K562 (cell line): ENCODE results near the gene CDC27. TPM values are rescaled to one million over a fixed set of nuclear protein-coding genes. Genes with fewer than 3 reads are reported as not detected.
A peak's percentile ranks its signal among the peaks of the same experiment; 100 is the strongest.

ENCODE experiments used
- ATAC-seq: fragments of 200-7000 bp; cut with Tn5 transposase; 3 replicates; pipeline ENCODE4 v1.9.1; 2020; ENCODE audit warnings: moderate library complexity
- BruUV-seq: library from RNA; stranded (reverse); fragments of 400-500 nt; replicated peaks from 2 replicates; lab custom pipeline; 2021; lab: Mats Ljungman, UMichigan
- CTCF ChIA-PET: fragments of 300-600 bp; formaldehyde crosslinking; extraction: SDS; loops from one replicate; lab custom pipeline; 2021; ENCODE audit warnings: low intra/inter-chr PET ratio; lab: Yijun Ruan, JAX
- POLR2A ChIA-PET: fragments of 300-600, 350-650 bp; sonication (Branson Sonifier 250); formaldehyde crosslinking; extraction: SDS; loops from one replicate; lab custom pipeline; 2021; ENCODE audit warnings: antibody characterized with exemption, inconsistent platforms; lab: Yijun Ruan, JAX
- DNase-seq, 4 experiments: peaks; one replicate each; pipeline versions ENCODE4 v3.0.0 to v3.0.0-alpha.2; 2011 to 2018; ENCODE audit warnings: low spot score in 3 of 4, mixed read lengths in 3 of 4; ENCODE audit errors: extremely low read depth in 1 of 4
- FAIRE-seq: peaks from 2 replicates; lab custom pipeline; 2011; peaks lifted over from hg19 to GRCh38; lab: Jason Lieb, UNC
- H2AFZ ChIP-seq: 2 replicates; pipeline ENCODE4 v1.6.0; 2011; ENCODE audit warnings: low read depth, low read length, control low read depth, inconsistent platforms
- H3K27ac ChIP-seq: fragments of 200-600 bp; 3 replicates; pipeline ENCODE4 v1.8.0; 2011; ENCODE audit warnings: low read depth, mild to moderate bottlenecking, control low read depth, inconsistent platforms, low read length, moderate library complexity, mixed read lengths; ENCODE audit errors: extremely low read depth
- H3K27me3 ChIP-seq, 2 experiments: fragments of 300-600 bp in 1 of 2; 2 replicates in 1 of 2; 3 replicates in 1 of 2; pipeline versions ENCODE4 v1.6.0 to v1.8.0; 2011; ENCODE audit warnings: inconsistent platforms in 2 of 2, low read length in 2 of 2, mild to moderate bottlenecking in 1 of 2, mixed read lengths in 1 of 2, moderate library complexity in 1 of 2; ENCODE audit not compliant: control insufficient read depth in 2 of 2, insufficient read depth in 2 of 2
- H3K36me3 ChIP-seq: fragments of 300-600 bp; 3 replicates; pipeline ENCODE4 v1.8.0; 2011; ENCODE audit warnings: mild to moderate bottlenecking, low read length, inconsistent platforms; ENCODE audit not compliant: control insufficient read depth, insufficient read depth
- H3K4me1 ChIP-seq, 2 experiments: fragments of 200-600 bp in 1 of 2; replicated peaks in 1 of 2; 2 replicates in 1 of 2; 3 replicates in 1 of 2; pipeline versions ENCODE4 v1.5.1 to v1.8.0; 2011; ENCODE audit warnings: inconsistent platforms in 2 of 2, low read length in 2 of 2, mild to moderate bottlenecking in 1 of 2, mixed read lengths in 1 of 2, moderate library complexity in 1 of 2; ENCODE audit not compliant: control insufficient read depth in 2 of 2, insufficient read depth in 2 of 2
- H3K4me2 ChIP-seq: 2 replicates; pipeline ENCODE4 v1.6.1; 2011; ENCODE audit warnings: low read length, control low read depth, inconsistent platforms, mixed read lengths; ENCODE audit not compliant: insufficient read depth
- H3K4me3 ChIP-seq: fragments of 200-600 bp; sonication (generic), shearing (Covaris generic); 2 replicates; pipeline ENCODE4 v1.5.1; 2016; ENCODE audit warnings: control low read depth, inconsistent platforms
- H3K79me2 ChIP-seq: fragments of 200-600 bp; 3 replicates; pipeline ENCODE4 v1.8.0; 2011; ENCODE audit warnings: low read length, inconsistent platforms; ENCODE audit not compliant: control insufficient read depth, insufficient read depth
- H3K9ac ChIP-seq, 2 experiments: 2 replicates each; pipeline versions ENCODE4 v1.6.0 to v1.6.1; 2011; ENCODE audit warnings: low read depth in 2 of 2, low read length in 2 of 2, control low read depth in 1 of 2, inconsistent platforms in 1 of 2, mild to moderate bottlenecking in 1 of 2, mixed read lengths in 1 of 2; ENCODE audit not compliant: insufficient read depth in 1 of 2
- H3K9me1 ChIP-seq: one replicate; pipeline ENCODE4 v1.6.0; 2011; ENCODE audit warnings: inconsistent platforms, mild to moderate bottlenecking, low read length, moderate library complexity; ENCODE audit not compliant: control insufficient read depth, insufficient read depth
- H3K9me3 ChIP-seq: replicated peaks from 2 replicates; pipeline ENCODE4 v1.5.1; 2011; ENCODE audit warnings: low read depth, low read length, inconsistent platforms; ENCODE audit not compliant: control insufficient read depth, insufficient read depth
- H4K20me1 ChIP-seq: replicated peaks from 2 replicates; pipeline ENCODE4 v1.6.1; 2011; ENCODE audit warnings: low read length, inconsistent platforms, mixed read lengths; ENCODE audit not compliant: control insufficient read depth, insufficient read depth
- MAZ ChIP-seq, 2 experiments: fragments of 450-650 bp in 1 of 2; sonication (generic) in 1 of 2; formaldehyde crosslinking; IDR thresholded peaks in 1 of 2; conservative IDR thresholded peaks in 1 of 2; 2 replicates each; pipeline versions ENCODE4 v1.4.0 to v1.5.0; 2020; ENCODE audit warnings: mild to moderate bottlenecking in 1 of 2, missing genetic modification reagents in 1 of 2
- SUPT5H ChIP-seq: fragments of 450-650 bp; IDR thresholded peaks from 2 replicates; pipeline ENCODE4 v1.6.1; 2016
- ZNF354B ChIP-seq: fragments of 250-450 bp; sonication (Bioruptor Pico); IDR thresholded peaks from 2 replicates; pipeline ENCODE4 v1.4.0; 2020
- WGBS: fragments of 100-300 bp; shearing (Covaris generic); methylation state at CpG from one replicate; pipeline ENCODE4 v1.1.6; 2016; ENCODE audit warnings: low coverage, mixed read lengths; ENCODE audit not compliant: insufficient coverage; ENCODE audit errors: missing lambda C conversion rate; 5-methylcytosine and 5-hydroxymethylcytosine counted together
- in situ Hi-C: fragments of 300-500 bp; cut with MboI; formaldehyde crosslinking; loops from 4 replicates; pipeline ENCODE4 v1.15.0; 2018; ENCODE audit warnings: inconsistent platforms, mixed read lengths
- intact Hi-C: fragments of 100-400 bp; cut with micrococcal nuclease; formaldehyde crosslinking; loops from 2 replicates; pipeline ENCODE4 v1.14.2; 2022
- polyA plus RNA-seq, 8 experiments: library from polyadenylated mRNA; depleted of rRNA in 4 of 8; stranded (reverse) in 5 of 8; unstranded in 3 of 8; fragments of >200 nt; fragmentation: Nextera tagmentation in 2 of 8; fragmentation: Illumina TruSeq in 1 of 8; extraction: Ambion mirVana in 2 of 8; extraction: Trizol in 1 of 8; gene quantifications; 2 replicates each; pipeline versions ENCODE4 v1.2.1 to v1.2.3, GENCODE V29; 2011 to 2014; ENCODE audit warnings: inconsistent platforms in 1 of 8, missing spikeins in 1 of 8
- total RNA-seq, 7 experiments: library from RNA; depleted of rRNA in 6 of 7; stranded (reverse); fragments of >200 nt in 6 of 7; fragmentation: Illumina TruSeq in 2 of 7; extraction: Trizol in 2 of 7; gene quantifications; 2 replicates each; pipeline versions ENCODE4 v1.2.1 to v1.2.3, GENCODE V29; 2011 to 2021; ENCODE audit warnings: low replicate concordance in 1 of 7
- TF ChIP-seq, protein P1 (sequence below): fragments of 450-650 bp; IDR thresholded peaks from 2 replicates; pipeline ENCODE4 v1.6.1; 2016; ENCODE audit warnings: low read depth
- TF ChIP-seq, protein P2 (sequence below): fragments of 200-800 bp; sonication (Bioruptor generic); IDR thresholded peaks from 2 replicates; pipeline ENCODE4 v1.6.1; 2016; ENCODE audit warnings: missing genetic modification characterization, missing compliant biosample characterization

Gene CDC27
- total and polyA plus RNA-seq, 9 of the 15 experiments (the other 6 are each of a cell fraction or from before 2014, with no cell fraction given) = 28.6 to 155 (median 94.1) TPM

DNA sequence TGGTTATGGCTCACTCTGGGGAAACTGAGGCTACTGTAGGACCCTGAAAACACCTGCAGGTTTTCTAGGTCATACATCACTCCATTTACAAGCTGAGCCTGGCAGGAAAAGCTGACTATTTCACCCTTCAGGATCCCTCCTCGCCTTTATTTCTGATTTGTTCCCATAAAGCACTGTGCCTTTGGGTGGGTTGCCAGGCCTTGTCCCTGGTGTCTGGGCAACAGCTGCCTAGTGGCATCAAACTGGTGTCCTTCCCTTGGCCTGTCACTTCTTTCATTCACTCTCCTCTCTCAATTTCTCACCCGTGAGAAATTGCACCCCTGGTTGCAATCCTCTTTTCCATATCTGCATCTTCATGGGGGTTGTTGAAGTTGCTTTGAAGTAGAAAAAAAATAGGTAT lies 21.7 kb upstream of the CDC27 start:
- intact Hi-C loops = loop anchor here (5.0 kb wide), 1 partner anchor 33 kb away; no protein-coding TSS in a partner anchor
- BruUV-seq = no TSS peak
- WGBS = 23% methylated on average over 2 of the region's 2 CpGs
- Histone ChIP-seq H3K9ac (peak overlapping the region; percentile 85 to 92; a peak in 3 of 4 replicates), H3K9me1 (no peaks in the 10 kb centered on the region)
- POLR2A ChIA-PET = interaction anchor here (0.5 to 3.2 kb wide), 8 partner anchors 9 to 621 kb away, joined by 3 to 26 read pairs (median 4); partner anchors contain the start of genes LRRC46 and MRPL10
- TF ChIP-seq MAZ (CRISPR knock-in tag; conservative IDR thresholded peaks at IDR 0.05 in 1 of 2, IDR thresholded peaks at IDR 0.05 in 1 of 2) (0 out of 4 replicates have a peak, but pooled peaks of 1 of the 2 experiments have one; percentile 28), ZNF354B (CRISPR knock-in tag) (no peak), SUPT5H (no peak)
- TF ChIP-seq, protein P1, sequence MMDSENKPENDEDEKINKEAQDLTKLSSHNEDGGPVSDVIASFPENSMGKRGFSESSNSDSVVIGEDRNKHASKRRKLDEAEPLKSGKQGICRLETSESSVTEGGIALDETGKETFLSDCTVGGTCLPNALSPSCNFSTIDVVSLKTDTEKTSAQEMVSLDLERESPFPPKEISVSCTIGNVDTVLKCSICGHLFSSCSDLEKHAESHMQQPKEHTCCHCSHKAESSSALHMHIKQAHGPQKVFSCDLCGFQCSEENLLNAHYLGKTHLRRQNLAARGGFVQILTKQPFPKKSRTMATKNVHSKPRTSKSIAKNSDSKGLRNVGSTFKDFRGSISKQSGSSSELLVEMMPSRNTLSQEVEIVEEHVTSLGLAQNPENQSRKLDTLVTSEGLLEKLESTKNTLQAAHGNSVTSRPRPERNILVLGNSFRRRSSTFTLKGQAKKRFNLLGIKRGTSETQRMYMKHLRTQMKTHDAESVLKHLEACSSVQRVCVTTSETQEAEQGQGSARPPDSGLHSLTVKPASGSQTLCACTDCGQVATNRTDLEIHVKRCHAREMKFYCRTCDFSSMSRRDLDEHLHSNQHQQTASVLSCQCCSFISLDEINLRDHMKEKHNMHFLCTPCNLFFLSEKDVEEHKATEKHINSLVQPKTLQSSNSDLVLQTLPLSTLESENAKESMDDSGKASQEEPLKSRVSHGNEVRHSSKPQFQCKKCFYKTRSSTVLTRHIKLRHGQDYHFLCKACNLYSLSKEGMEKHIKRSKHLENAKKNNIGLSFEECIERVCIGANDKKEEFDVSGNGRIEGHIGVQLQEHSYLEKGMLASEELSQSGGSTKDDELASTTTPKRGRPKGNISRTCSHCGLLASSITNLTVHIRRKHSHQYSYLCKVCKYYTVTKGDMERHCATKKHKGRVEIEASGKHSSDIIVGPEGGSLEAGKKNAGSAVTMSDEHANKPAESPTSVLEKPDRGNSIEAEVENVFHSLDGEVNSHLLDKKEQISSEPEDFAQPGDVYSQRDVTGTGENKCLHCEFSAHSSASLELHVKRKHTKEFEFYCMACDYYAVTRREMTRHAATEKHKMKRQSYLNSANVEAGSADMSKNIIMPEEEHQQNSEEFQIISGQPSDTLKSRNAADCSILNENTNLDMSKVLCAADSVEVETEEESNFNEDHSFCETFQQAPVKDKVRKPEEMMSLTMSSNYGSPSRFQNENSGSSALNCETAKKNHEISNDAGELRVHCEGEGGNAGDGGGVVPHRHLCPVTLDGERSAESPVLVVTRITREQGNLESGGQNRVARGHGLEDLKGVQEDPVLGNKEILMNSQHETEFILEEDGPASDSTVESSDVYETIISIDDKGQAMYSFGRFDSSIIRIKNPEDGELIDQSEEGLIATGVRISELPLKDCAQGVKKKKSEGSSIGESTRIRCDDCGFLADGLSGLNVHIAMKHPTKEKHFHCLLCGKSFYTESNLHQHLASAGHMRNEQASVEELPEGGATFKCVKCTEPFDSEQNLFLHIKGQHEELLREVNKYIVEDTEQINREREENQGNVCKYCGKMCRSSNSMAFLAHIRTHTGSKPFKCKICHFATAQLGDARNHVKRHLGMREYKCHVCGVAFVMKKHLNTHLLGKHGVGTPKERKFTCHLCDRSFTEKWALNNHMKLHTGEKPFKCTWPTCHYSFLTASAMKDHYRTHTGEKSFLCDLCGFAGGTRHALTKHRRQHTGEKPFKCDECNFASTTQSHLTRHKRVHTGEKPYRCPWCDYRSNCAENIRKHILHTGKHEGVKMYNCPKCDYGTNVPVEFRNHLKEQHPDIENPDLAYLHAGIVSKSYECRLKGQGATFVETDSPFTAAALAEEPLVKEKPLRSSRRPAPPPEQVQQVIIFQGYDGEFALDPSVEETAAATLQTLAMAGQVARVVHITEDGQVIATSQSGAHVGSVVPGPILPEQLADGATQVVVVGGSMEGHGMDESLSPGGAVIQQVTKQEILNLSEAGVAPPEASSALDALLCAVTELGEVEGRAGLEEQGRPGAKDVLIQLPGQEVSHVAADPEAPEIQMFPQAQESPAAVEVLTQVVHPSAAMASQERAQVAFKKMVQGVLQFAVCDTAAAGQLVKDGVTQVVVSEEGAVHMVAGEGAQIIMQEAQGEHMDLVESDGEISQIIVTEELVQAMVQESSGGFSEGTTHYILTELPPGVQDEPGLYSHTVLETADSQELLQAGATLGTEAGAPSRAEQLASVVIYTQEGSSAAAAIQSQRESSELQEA = no peak
- TF ChIP-seq, protein P2, sequence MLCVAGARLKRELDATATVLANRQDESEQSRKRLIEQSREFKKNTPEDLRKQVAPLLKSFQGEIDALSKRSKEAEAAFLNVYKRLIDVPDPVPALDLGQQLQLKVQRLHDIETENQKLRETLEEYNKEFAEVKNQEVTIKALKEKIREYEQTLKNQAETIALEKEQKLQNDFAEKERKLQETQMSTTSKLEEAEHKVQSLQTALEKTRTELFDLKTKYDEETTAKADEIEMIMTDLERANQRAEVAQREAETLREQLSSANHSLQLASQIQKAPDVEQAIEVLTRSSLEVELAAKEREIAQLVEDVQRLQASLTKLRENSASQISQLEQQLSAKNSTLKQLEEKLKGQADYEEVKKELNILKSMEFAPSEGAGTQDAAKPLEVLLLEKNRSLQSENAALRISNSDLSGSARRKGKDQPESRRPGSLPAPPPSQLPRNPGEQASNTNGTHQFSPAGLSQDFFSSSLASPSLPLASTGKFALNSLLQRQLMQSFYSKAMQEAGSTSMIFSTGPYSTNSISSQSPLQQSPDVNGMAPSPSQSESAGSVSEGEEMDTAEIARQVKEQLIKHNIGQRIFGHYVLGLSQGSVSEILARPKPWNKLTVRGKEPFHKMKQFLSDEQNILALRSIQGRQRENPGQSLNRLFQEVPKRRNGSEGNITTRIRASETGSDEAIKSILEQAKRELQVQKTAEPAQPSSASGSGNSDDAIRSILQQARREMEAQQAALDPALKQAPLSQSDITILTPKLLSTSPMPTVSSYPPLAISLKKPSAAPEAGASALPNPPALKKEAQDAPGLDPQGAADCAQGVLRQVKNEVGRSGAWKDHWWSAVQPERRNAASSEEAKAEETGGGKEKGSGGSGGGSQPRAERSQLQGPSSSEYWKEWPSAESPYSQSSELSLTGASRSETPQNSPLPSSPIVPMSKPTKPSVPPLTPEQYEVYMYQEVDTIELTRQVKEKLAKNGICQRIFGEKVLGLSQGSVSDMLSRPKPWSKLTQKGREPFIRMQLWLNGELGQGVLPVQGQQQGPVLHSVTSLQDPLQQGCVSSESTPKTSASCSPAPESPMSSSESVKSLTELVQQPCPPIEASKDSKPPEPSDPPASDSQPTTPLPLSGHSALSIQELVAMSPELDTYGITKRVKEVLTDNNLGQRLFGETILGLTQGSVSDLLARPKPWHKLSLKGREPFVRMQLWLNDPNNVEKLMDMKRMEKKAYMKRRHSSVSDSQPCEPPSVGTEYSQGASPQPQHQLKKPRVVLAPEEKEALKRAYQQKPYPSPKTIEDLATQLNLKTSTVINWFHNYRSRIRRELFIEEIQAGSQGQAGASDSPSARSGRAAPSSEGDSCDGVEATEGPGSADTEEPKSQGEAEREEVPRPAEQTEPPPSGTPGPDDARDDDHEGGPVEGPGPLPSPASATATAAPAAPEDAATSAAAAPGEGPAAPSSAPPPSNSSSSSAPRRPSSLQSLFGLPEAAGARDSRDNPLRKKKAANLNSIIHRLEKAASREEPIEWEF (CRISPR knock-in tag) = no peak
- TF ChIP-seq, all 486 proteins: peak for 1
- FAIRE-seq (no peak), ATAC-seq (no peak), DNase-seq (no peak)
- Histone ChIP-seq H3K4me1 (peaks cover 20 to 38% of the 10 kb centered on the region in 2 experiments; a peak in 4 of 5 replicates), H2AFZ (0 out of 2 replicates have a peak overlapping the region, but pooled peaks have one; percentile 91), H4K20me1 (no peaks in the 10 kb centered on the region), H3K36me3 (peaks cover 26% of the 10 kb centered on the region), H3K9me3 (no peaks in the 10 kb centered on the region), H3K79me2 (peaks cover 56% of the 10 kb centered on the region), H3K4me3 (peak overlapping the region; percentile 51), H3K27ac (peak overlapping the region; percentile 89; the same call in 2 of the 3 replicates), H3K27me3 (no peaks in the 10 kb centered on the region), H3K4me2 (peak overlapping the region; percentile 98)
- CTCF ChIA-PET = no interaction called here
- in situ Hi-C loops = no loop called here
